Cardiac muscle cell (in vitro differentiated cells and primary cell): ENCODE results near the gene MIDN. TPM values are rescaled to one million over a fixed set of nuclear protein-coding genes. Genes with fewer than 3 reads are reported as not detected.

Experiments used
- DNase-seq, 2 donors: peaks; one replicate each; pipeline versions ENCODE4 v3.0.0 to v3.0.0-alpha.2; 2010 to 2017; ENCODE audit warnings: low read depth in 1 of 2, low spot score in 1 of 2
- H3K27ac ChIP-seq: fragments of 200-600 bp; sonication (generic); 2 replicates; pipeline ENCODE4 v1.5.1; 2016
- H3K27me3 ChIP-seq: fragments of 200-600 bp; sonication (generic); 2 replicates; pipeline ENCODE4 v1.6.0; 2016; ENCODE audit warnings: control low read depth
- H3K36me3 ChIP-seq: fragments of 200-600 bp; sonication (generic); 2 replicates; pipeline ENCODE4 v1.5.1; 2016; ENCODE audit warnings: control low read depth
- H3K4me1 ChIP-seq: fragments of 200-600 bp; sonication (generic); 2 replicates; pipeline ENCODE4 v1.8.1; 2017; ENCODE audit warnings: low read depth, mild to moderate bottlenecking, mixed run types
- H3K4me3 ChIP-seq: fragments of 200-600 bp; sonication (generic); 2 replicates; pipeline ENCODE4 v1.5.1; 2016; ENCODE audit warnings: mild to moderate bottlenecking
- H3K9me3 ChIP-seq: fragments of 200-600 bp; sonication (generic); 2 replicates; pipeline ENCODE4 v1.5.1; 2017; ENCODE audit warnings: low read depth, mild to moderate bottlenecking, control low read depth
- polyA plus RNA-seq: library from polyadenylated mRNA; unstranded; fragments of >200 nt; fragmentation: Nextera tagmentation; extraction: Ambion mirVana; gene quantifications from 2 replicates; pipeline ENCODE4 v1.2.1, GENCODE V29; 2016
- total RNA-seq: library from RNA; depleted of rRNA; stranded (reverse); fragments of >200 nt; gene quantifications from 2 replicates; pipeline ENCODE4 v1.2.3, GENCODE V29; 2016
- TF ChIP-seq, protein P1 (sequence below): IDR thresholded peaks from 2 replicates; pipeline ENCODE4 v1.5.1; 2012; ENCODE audit warnings: low read depth, mild to moderate bottlenecking, low read length

Gene MIDN
- total and polyA plus RNA-seq, 2 experiments from 2014 or later: 58.1 to 89.2 TPM

DNA sequence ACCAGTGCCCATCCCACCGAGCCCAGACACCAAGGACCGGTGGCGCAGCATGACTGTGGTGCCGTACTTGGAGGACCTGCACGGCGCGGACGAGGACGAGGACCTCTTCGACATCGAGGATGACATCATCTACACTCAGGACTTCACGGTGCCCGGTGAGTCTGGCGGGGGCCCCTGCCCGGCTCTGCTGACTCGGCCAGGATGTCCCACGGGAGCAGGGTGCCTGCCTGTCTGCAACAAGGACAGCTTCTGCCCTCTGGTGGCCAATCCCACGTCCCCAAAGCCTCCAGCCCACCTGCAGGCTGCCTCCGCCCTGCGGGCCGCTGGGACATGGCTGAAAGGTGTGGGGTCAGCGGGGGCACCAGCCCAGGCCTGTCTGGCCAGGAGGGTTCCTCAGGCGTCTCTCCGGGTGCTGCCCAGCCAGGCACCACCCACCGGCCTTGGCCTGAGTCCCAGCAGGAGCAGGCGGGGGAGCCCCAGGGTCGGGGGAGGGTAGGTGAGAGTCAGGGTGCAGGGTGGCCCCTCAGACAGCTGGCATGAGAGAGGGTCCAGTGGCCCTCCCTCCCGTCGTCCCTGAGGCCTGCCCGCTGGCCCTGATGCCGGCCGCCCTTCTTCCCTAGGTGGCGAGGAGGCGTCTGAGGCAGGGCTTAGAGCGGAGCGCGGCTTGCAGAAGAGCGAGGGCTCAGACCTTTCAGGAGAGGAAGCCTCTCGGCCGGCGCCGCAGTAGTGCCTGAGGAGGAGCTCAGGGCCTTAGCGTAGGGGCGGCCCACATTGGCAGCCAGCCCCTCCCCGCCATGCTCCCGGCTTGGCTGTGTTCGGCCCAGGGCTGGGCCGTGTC, 25.1 kb upstream of the MIDN start:
- Histone ChIP-seq H3K27ac (no peak overlapping the region), H3K27me3 (no peaks in the 10 kb centered on the region), H3K36me3 (peaks cover 19% of the 10 kb centered on the region), H3K4me1 (no peaks in the 10 kb centered on the region), H3K9me3 (no peaks in the 10 kb centered on the region), H3K4me3 (no peak overlapping the region)
- DNase-seq: peak in 1 of 2 donors; percentile 49
- TF ChIP-seq, protein P1, sequence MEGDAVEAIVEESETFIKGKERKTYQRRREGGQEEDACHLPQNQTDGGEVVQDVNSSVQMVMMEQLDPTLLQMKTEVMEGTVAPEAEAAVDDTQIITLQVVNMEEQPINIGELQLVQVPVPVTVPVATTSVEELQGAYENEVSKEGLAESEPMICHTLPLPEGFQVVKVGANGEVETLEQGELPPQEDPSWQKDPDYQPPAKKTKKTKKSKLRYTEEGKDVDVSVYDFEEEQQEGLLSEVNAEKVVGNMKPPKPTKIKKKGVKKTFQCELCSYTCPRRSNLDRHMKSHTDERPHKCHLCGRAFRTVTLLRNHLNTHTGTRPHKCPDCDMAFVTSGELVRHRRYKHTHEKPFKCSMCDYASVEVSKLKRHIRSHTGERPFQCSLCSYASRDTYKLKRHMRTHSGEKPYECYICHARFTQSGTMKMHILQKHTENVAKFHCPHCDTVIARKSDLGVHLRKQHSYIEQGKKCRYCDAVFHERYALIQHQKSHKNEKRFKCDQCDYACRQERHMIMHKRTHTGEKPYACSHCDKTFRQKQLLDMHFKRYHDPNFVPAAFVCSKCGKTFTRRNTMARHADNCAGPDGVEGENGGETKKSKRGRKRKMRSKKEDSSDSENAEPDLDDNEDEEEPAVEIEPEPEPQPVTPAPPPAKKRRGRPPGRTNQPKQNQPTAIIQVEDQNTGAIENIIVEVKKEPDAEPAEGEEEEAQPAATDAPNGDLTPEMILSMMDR: peak; percentile 41

DNA sequence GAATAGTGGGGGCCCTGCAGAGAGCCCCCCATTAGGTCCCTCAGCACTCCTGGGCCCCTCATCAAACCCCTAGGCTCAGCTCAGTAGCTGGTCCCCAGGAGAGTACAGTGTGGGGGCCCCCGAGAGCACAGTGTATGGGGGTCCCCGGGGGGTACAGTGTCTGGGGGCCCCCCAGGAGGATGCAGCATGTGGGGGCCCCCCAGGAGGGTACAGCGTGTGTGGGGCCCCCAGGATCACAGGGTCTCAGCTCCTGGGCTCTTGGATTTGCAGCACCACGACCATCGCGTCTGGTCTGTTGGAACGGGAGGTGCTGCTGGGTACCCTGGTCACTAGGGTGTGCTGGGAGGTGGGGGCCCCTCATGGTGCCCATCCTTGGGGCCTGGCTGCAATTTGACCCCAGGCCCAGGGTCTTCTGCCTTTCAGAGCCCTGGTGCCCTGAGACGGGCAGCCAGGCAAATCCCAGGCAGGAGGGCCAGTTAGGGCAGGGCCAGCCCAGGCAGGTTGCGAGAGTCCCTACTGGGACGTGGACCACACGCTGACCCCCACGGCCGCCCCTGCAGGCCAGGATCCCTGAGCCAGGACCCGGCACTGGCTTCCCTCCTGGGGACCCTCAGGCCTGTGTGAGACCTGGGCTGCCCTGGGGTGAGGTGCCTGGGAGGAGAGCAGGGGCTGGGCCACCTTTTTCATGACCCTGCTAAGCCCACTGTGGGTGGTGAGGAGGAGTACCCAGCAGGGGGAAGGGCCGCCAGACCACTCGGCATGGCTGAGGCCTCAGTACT, 24.1 kb upstream of the MIDN start:
- no peaks in the 10 kb centered on the region for H3K27me3 ChIP-seq
- DNase-seq: no peak
- H3K4me1 ChIP-seq: no peaks in the 10 kb centered on the region
- no peak overlapping the region for H3K4me3 ChIP-seq
- no peak overlapping the region for H3K27ac ChIP-seq
- TF ChIP-seq, protein P1: no peak
- no peaks in the 10 kb centered on the region for H3K9me3 ChIP-seq
- H3K36me3 ChIP-seq: peaks cover 20% of the 10 kb centered on the region

DNA sequence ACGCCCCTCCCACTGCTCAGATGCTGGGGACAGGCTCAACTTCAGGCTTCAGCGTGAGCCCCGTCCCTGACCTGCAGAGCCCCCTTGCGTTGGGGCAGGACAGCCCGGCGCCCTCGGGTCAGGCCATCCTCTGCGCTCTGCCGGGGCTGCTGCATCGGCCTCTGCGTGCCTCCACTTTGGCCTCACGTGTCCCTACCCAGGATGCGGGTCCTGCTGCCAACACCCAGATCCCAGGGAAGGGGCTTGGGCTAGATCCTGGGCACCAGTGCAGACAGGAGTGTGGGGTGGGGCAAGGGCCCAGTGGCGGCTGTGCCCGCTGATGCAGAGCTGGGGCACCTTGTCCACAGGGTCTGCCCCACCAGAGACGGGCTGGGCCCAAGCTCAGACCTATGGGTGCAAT, 23.5 kb upstream of the MIDN start:
- Histone ChIP-seq H3K4me1 (no peaks in the 10 kb centered on the region), H3K36me3 (peaks cover 20% of the 10 kb centered on the region), H3K4me3 (no peak overlapping the region), H3K9me3 (no peaks in the 10 kb centered on the region), H3K27ac (no peak overlapping the region), H3K27me3 (no peaks in the 10 kb centered on the region)
- TF ChIP-seq, protein P1: no peak
- no peak for DNase-seq

DNA sequence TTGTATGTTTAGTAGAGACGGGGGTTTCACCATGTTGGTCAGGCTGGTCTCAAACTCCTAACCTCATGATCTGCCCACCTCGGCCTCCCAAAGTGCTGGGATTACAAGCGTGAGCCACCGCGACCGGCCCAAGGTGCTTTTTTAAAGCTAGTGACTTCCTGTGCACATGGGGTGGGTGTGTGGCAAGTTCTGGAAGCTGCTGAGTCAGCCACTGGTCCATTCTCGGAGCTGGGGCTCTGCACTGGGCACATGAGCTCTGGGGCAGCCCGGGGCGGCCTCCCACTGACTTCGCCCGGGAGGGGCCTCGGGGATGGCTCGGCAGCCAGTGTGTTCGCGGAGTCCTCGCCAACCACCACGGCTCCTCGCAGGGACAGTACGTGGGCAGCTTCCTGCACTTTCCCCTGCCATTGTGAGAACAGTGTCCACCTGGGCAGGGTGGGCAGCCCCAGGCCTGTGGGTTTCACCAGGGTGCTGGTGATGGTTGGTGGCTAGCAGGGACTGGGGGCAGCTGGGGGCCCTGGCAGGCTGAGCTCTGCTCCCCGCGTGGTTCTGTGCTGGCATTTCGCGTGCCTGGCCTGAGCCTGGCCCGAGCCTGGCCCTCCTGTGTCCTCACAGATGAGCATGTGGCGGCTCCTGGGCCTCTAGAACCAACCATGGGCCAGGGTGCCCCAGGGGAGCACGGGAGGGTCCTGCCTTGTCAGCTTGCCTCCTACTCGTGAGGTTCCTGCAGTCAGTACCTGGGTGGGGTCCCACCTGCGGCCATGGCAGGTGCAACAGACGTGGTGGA, 22.8 kb upstream of the MIDN start:
- Histone ChIP-seq H3K27ac (no peak overlapping the region), H3K9me3 (no peaks in the 10 kb centered on the region), H3K4me1 (peaks cover 6% of the 10 kb centered on the region), H3K36me3 (peaks cover 20% of the 10 kb centered on the region), H3K4me3 (no peak overlapping the region), H3K27me3 (no peaks in the 10 kb centered on the region)
- DNase-seq: no peak
- TF ChIP-seq, protein P1: no peak

DNA sequence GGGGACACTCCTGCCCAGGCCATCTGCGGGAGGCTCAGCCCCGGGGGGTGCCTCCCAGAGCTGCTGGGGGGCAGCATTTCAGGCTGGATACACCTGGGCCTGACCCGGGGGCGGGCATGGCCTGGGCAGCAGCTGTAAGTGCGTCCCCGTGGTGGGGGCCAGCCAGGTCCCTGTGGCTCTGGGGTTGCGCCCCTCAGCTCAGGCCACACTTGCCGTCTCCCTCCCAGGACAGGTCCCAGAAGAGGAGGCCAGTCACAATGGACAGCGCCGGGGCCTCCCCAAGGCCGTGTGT, 22.2 kb upstream of the MIDN start:
- TF ChIP-seq, protein P1: no peak
- no peak overlapping the region for H3K4me3 ChIP-seq
- H3K27me3 ChIP-seq: no peaks in the 10 kb centered on the region
- DNase-seq: no peak
- peaks cover 18% of the 10 kb centered on the region for H3K36me3 ChIP-seq
- H3K27ac ChIP-seq: no peak overlapping the region
- H3K9me3 ChIP-seq: no peaks in the 10 kb centered on the region
- H3K4me1 ChIP-seq: peaks cover 11% of the 10 kb centered on the region
